Measurements from ENCODE around the gene CLSTN1. TPM values are rescaled to one million over a fixed set of nuclear protein-coding genes. Genes with fewer than 3 reads are reported as not detected.

The CLSTN1 gene
- total and polyA plus RNA-seq, 2 experiments from 2014 or later = 70.9 to 81.5 TPM

DNA sequence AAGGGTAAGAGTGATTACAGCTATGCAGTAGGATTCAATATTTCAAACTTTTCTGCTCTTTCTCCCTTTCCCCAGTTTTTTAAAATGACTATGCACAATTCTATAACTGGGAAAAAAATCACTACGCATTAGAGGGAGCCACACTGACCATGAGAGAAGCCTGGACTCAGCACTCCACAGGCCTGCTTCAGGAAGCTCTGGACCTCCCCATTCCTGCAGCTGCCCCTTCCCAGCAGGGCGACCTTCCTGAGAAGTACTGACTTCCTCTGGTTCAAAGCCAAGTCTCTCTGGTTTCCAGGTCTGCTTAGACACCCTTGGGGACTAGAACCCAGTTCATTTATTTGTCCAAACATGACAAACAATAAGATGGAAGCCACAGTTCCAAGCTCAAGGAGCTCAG is 42.0 kb upstream of the CLSTN1 start:
- TF ChIP-seq, protein P1, sequence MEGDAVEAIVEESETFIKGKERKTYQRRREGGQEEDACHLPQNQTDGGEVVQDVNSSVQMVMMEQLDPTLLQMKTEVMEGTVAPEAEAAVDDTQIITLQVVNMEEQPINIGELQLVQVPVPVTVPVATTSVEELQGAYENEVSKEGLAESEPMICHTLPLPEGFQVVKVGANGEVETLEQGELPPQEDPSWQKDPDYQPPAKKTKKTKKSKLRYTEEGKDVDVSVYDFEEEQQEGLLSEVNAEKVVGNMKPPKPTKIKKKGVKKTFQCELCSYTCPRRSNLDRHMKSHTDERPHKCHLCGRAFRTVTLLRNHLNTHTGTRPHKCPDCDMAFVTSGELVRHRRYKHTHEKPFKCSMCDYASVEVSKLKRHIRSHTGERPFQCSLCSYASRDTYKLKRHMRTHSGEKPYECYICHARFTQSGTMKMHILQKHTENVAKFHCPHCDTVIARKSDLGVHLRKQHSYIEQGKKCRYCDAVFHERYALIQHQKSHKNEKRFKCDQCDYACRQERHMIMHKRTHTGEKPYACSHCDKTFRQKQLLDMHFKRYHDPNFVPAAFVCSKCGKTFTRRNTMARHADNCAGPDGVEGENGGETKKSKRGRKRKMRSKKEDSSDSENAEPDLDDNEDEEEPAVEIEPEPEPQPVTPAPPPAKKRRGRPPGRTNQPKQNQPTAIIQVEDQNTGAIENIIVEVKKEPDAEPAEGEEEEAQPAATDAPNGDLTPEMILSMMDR (IDR thresholded peaks at IDR 0.05; ENCODE audit: low read depth, low read length) = no peak
- DNase-seq (ENCODE audit: low read depth in 1 of 2, low spot score in 1 of 2) = no peak
- H3K9me3 ChIP-seq (ENCODE audit: low read depth) = no peaks in the 10 kb centered on the region
- no peaks in the 10 kb centered on the region for H3K4me1 ChIP-seq (ENCODE audit: low read depth)
- H3K4me3 ChIP-seq = no peak overlapping the region
- H3K36me3 ChIP-seq = peaks cover 4% of the 10 kb centered on the region
- no peaks in the 10 kb centered on the region for H3K27me3 ChIP-seq
- no peak overlapping the region for H3K27ac ChIP-seq

DNA sequence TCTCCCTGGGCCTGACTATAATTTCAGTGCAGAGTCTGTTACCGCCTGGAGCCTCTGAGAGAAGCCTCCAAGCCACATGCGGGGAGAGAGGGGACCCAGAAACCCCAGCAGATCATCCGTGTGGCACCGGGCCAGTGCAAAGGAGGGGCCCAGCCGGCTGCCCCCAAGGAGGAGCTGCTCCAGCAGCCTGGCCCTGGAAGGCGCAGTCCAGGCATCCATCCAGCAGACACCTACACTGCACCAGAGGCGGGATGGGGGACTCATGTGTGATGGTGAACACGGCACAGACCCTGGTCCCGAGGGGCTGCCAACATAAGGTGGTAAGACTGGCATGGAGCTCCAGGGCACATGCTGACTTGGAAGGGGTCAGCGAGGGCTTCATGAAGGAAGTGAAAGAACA is 39.6 kb upstream of the CLSTN1 start:
- H3K4me3 ChIP-seq = no peak overlapping the region
- no peaks in the 10 kb centered on the region for H3K36me3 ChIP-seq
- H3K27me3 ChIP-seq = no peaks in the 10 kb centered on the region

DNA sequence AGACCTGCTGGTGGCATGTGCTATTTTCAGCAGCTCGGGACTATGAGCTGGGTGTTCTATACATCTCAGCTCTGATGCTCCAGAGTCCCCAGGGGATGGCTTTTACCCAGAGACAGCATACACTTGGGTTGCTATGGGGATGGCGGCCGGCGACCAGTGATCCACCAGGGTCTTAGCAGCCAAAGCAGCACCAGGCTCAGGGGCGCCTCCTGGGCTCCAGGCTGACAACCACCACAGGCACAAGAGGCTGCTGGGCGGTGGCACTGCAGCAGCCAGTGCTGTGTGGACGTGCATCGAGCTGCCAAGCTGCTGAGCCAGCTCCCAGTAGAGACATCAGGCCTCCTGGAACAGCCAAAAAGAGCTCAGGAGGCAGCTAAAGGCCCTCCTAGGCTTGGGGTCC is 37.6 kb upstream of the CLSTN1 start:
- TF ChIP-seq, protein P1 (IDR thresholded peaks at IDR 0.05; ENCODE audit: low read depth, low read length) = no peak
- Histone ChIP-seq H3K9me3 (ENCODE audit: low read depth) (no peaks in the 10 kb centered on the region), H3K4me1 (ENCODE audit: low read depth) (no peaks in the 10 kb centered on the region), H3K4me3 (no peak overlapping the region), H3K36me3 (no peaks in the 10 kb centered on the region), H3K27ac (no peak overlapping the region), H3K27me3 (no peaks in the 10 kb centered on the region)
- DNase-seq (ENCODE audit: low read depth in 1 of 2, low spot score in 1 of 2) = no peak

More for the DNA sequence above, 39.6 kb upstream of the CLSTN1 start:
- H3K27ac ChIP-seq = no peak overlapping the region
- no peaks in the 10 kb centered on the region for H3K9me3 ChIP-seq (ENCODE audit: low read depth)
- no peaks in the 10 kb centered on the region for H3K4me1 ChIP-seq (ENCODE audit: low read depth)
- TF ChIP-seq, protein P1 (IDR thresholded peaks at IDR 0.05; ENCODE audit: low read depth, low read length) = no peak
- no peak for DNase-seq (ENCODE audit: low read depth in 1 of 2, low spot score in 1 of 2)

DNA sequence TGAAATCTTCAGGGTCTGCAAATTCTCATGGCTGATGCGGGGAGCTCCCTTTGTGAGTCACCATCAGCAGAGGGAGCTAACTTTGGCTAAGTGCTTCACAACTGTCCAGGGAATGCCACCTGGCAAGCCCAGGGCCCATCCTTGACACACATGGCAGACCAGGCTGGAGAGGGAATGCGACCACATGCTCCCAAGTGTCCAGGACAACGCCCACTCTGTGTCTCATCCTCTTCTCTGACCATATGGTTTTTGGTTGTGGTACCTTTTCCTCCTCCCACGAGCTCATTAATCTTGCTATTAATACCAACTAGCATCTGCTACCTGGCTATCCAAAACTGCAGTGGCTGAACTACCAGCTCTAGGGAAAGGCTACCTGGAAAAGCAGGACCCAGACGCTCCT is 37.1 kb upstream of the CLSTN1 start:
- H3K4me1 ChIP-seq (ENCODE audit: low read depth) = no peaks in the 10 kb centered on the region
- DNase-seq (ENCODE audit: low read depth in 1 of 2, low spot score in 1 of 2) = no peak
- no peak overlapping the region for H3K27ac ChIP-seq
- H3K27me3 ChIP-seq = no peaks in the 10 kb centered on the region
- TF ChIP-seq, protein P1 (IDR thresholded peaks at IDR 0.05; ENCODE audit: low read depth, low read length) = no peak
- no peaks in the 10 kb centered on the region for H3K9me3 ChIP-seq (ENCODE audit: low read depth)
- no peak overlapping the region for H3K4me3 ChIP-seq
- no peaks in the 10 kb centered on the region for H3K36me3 ChIP-seq

DNA sequence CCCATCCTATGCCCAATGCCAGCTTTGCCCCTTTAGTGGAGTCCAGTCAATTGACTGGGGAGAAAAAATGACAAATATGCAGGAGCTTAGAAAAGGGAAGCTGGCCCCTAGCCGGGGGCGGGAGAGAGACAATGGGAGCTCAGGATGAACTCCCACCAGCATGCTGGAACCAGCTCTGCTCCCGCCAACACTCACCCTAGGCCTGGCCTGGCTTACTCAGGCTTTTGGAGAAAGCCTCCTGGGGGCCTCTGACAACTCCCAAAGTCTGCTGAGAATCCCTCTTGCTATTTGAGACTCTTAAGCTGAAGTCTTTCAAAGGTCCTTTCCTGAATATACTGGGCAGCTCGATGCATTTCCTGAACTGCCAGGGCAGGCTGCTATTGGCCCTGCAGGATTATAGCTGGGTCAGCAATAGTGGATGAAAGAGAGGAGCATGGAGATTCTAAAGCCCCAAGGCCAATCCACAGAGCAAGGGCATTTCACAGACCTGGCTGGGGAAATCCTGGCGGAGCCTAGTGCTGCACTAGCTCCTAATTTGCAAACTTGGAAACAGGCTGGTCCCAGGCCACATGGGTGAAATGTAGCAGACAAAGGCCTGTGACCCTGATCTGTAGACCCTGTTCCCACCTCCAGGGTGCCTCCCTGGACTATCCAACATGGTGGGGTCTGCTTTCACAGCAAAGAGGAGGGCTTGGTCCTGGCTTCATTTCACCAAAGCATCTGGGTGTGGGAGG is 35.7 kb upstream of the CLSTN1 start:
- Histone ChIP-seq H3K4me1 (ENCODE audit: low read depth) (no peaks in the 10 kb centered on the region), H3K4me3 (no peak overlapping the region), H3K36me3 (no peaks in the 10 kb centered on the region), H3K9me3 (ENCODE audit: low read depth) (no peaks in the 10 kb centered on the region), H3K27ac (no peak overlapping the region), H3K27me3 (no peaks in the 10 kb centered on the region)
- TF ChIP-seq, protein P1 (IDR thresholded peaks at IDR 0.05; ENCODE audit: low read depth, low read length) = no peak
- DNase-seq (ENCODE audit: low read depth in 1 of 2, low spot score in 1 of 2) = peak in 1 of 2 donors; percentile 26

Measured in cardiac muscle cell (in vitro differentiated cells and primary cell).